Neutrophil (primary cell): Measurements from ENCODE around the gene SPG7.

ENCODE experiments used
- H3K27ac ChIP-seq: fragments of 200-600 bp; sonication (generic); 2 replicates; pipeline ENCODE4 v1.5.1; 2016; ENCODE audit warnings: mild to moderate bottlenecking, moderate library complexity
- H3K27me3 ChIP-seq: fragments of 200-600 bp; sonication (generic); 2 replicates; pipeline ENCODE4 v1.6.0; 2016; ENCODE audit warnings: mild to moderate bottlenecking
- H3K36me3 ChIP-seq: fragments of 200-600 bp; sonication (generic); 2 replicates; pipeline ENCODE4 v1.5.1; 2017
- H3K4me1 ChIP-seq, 2 experiments: fragments of 200-600 bp in 1 of 2; sonication (generic) in 1 of 2; 1 replicate in 1 of 2; 2 replicates in 1 of 2; pipeline versions ENCODE4 v1.5.1 to v1.6.1; 2013 to 2016; ENCODE audit warnings: low read depth in 1 of 2, low read length in 1 of 2, mild to moderate bottlenecking in 1 of 2, moderate library complexity in 1 of 2; ENCODE audit not compliant: control insufficient read depth in 1 of 2, insufficient read depth in 1 of 2
- H3K4me3 ChIP-seq, 2 experiments: fragments of 200-600 bp in 1 of 2; sonication (generic) in 1 of 2; 1 replicate in 1 of 2; 2 replicates in 1 of 2; pipeline ENCODE4 v1.5.1; 2013 to 2016; ENCODE audit warnings: low read depth in 1 of 2, low read length in 1 of 2, mild to moderate bottlenecking in 1 of 2, moderate library complexity in 1 of 2
- H3K9me3 ChIP-seq: fragments of 200-600 bp; sonication (generic); 2 replicates; pipeline ENCODE4 v1.5.1; 2016
- TF ChIP-seq, protein P1 (sequence below): fragments of 200-600 bp; sonication (generic); IDR thresholded peaks from 2 replicates; pipeline ENCODE4 v1.5.1; 2016; ENCODE audit warnings: antibody characterized with exemption

The SPG7 gene

DNA sequence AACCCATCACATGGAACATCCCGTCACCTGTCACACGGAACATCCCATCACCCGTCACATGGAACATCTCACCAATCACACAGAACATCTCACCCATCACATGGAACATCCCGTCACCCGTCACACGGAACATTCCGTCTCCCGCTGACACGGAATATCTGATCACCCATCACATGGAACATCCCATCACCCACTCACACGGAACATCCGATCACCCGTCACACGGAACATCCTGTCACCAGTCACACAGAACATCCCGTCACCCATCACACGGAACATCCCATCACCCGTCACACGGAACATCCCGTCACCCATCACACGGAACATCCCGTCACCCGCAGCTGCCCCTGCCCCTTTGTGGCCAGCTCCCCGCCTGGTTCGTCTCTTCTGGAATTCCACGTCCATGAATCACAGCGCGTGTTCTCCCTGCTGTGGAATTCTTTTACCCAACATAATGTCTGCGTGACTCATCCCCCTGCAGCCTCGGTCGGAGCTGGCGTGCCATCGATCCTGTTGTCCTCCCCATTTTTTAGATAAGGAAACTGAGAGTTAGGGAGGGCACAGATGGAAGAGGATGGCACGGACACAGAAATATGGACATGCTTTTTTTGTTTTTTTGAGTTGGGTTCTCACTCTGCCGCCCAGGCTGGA lies 73.0 kb downstream of the SPG7 start:
- Histone ChIP-seq H3K27me3 (peaks cover 27% of the 10 kb centered on the region), H3K4me1 (no peaks in the 10 kb centered on the region), H3K36me3 (no peaks in the 10 kb centered on the region), H3K9me3 (no peaks in the 10 kb centered on the region), H3K27ac (no peak overlapping the region), H3K4me3 (no peak overlapping the region)
- TF ChIP-seq, protein P1, sequence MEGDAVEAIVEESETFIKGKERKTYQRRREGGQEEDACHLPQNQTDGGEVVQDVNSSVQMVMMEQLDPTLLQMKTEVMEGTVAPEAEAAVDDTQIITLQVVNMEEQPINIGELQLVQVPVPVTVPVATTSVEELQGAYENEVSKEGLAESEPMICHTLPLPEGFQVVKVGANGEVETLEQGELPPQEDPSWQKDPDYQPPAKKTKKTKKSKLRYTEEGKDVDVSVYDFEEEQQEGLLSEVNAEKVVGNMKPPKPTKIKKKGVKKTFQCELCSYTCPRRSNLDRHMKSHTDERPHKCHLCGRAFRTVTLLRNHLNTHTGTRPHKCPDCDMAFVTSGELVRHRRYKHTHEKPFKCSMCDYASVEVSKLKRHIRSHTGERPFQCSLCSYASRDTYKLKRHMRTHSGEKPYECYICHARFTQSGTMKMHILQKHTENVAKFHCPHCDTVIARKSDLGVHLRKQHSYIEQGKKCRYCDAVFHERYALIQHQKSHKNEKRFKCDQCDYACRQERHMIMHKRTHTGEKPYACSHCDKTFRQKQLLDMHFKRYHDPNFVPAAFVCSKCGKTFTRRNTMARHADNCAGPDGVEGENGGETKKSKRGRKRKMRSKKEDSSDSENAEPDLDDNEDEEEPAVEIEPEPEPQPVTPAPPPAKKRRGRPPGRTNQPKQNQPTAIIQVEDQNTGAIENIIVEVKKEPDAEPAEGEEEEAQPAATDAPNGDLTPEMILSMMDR, result no peak

DNA sequence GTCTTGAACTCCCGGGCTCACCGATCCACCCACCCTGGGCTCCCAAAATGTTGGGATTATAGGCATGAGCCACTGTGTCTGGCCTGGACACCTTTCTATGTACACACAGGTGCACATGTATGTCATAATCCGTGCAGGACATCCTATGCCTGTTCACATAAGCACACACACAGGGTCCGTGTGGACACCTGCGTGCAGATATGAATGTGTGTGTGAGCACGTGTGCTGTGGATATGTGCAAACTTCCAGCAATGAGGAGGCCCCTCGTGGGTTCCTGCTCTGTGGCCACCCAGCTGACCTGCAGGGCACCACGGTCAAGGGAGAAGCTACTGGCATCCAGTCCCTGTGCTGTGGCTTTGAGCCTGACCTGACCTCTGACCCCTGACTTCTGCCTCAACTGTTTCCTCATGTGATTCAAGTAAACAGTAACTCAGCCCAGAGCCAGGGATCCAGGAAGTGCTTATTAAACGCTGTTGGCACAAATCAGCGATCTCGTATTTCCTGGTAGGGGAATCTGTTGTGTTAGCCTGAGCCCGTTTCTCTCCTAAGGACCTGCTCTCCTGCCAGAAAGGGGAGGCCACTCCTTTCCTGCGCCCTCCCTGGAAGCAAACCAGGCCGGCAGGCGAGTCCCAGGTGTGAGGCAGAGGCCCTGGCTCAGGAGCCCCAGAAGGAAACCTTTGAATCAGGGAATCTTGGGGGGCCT lies 73.8 kb downstream of the SPG7 start:
- no peak overlapping the region for H3K27ac ChIP-seq
- peaks cover 19% of the 10 kb centered on the region for H3K27me3 ChIP-seq
- TF ChIP-seq, protein P1, result no peak
- H3K36me3 ChIP-seq, result no peaks in the 10 kb centered on the region
- no peak overlapping the region for H3K4me3 ChIP-seq
- H3K4me1 ChIP-seq, result no peaks in the 10 kb centered on the region
- no peaks in the 10 kb centered on the region for H3K9me3 ChIP-seq

DNA sequence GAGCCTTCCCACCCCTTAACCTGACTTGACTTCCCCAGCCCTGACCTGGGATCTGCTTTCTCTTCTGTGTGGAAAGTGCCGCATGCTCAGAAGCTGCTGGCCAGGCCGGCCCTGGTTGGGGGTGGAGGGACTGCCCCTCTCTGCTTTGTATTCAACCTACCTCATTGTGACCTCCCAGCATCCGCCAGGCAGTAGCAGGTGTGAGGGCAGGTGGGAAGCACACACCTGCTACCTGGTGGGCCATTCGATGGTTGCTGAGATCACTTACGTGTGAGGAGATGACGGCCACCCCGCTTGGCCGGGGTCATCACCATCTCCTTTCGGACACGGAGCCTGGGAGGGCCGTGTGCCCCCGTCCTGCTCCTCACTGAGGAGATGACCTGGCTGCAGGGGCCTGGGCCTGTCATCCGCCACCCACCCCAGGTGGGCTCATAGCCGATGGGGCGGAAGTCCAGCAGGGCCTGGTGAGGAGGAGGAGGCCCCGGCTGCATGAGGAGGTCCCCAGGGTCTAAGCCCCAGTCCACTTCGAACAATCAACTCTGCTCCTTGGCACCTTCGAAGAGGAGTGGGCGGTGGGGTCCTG lies 74.5 kb downstream of the SPG7 start:
- TF ChIP-seq, protein P1, result no peak
- no peaks in the 10 kb centered on the region for H3K36me3 ChIP-seq
- peaks cover 12% of the 10 kb centered on the region for H3K27me3 ChIP-seq
- no peaks in the 10 kb centered on the region for H3K4me1 ChIP-seq
- H3K9me3 ChIP-seq, result no peaks in the 10 kb centered on the region
- no peak overlapping the region for H3K27ac ChIP-seq
- no peak overlapping the region for H3K4me3 ChIP-seq

DNA sequence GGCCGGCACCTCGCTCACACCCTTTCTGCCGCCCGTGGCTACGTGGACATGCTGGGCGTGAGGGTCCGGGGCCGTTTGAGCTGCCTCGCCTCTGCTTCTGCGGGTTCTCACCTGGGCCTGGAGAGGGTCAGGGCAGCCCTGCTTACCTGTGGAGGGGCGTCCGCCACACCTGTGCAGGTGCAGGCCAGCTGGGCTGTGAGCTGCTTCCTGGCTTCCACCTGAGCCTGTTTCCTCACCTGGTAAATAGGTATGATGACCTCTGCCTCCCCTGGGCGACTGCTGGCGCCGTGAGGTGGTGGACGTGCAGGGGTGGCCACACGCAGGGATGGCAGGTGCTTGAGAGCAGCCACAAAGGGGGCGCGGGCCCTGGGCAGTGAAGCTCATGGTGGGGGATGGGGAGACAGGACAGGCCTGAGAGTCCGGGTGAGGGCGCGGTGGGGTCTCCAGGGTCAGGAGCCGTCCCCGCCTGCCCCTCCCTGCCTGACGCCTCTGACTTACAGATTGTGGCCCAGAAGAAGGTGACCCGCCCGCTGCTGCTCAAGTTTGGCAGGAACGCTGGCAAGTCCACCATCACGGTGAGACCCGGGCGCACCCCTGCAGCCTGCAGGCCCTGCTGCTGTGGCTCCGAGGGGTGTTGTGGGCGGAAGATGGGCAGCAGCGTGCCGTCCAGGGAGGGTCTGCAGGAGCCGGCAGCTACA lies 75.1 kb downstream of the SPG7 start:
- H3K4me1 ChIP-seq, result no peaks in the 10 kb centered on the region
- H3K4me3 ChIP-seq, result no peak overlapping the region
- H3K27ac ChIP-seq, result no peak overlapping the region
- no peaks in the 10 kb centered on the region for H3K36me3 ChIP-seq
- peaks cover 7% of the 10 kb centered on the region for H3K27me3 ChIP-seq
- TF ChIP-seq, protein P1, result no peak
- H3K9me3 ChIP-seq, result no peaks in the 10 kb centered on the region

DNA sequence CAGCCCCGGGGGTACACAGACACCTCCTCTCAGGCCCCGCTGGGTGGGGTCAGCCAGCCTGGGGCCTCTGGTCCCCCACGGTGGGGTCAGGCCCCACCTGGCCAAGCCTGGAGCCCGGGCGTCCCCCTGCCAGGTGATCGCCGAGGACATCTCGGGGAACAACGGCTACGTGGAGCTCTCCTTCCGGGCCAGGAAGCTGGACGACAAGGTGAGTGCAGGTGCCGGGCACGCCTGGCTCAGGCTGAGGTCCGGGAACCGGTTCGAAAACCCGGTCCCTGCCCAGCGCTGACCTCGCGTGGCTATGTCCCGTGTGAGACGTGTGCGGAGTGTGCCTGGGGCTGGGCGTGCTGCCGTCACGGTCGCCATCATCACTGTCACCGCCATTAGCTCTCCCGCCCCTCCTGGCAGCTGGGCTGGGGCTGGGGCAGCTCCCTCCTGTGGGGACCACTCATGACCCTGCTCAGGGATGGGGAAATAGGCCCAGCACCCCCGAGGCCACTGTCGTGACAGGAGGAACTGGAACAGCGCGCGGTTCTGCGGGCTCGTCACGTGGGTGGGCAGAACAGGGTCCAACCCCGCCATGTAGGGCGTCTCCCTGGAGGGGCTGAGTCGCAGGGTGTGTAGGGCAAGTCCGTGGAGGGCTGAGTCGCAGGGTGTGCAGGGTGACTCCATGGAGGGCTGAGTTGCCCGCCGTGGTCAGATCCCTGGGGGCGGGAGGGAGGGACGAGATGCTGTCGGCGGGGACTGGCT lies 75.9 kb downstream of the SPG7 start:
- H3K27me3 ChIP-seq, result no peaks in the 10 kb centered on the region
- H3K27ac ChIP-seq, result no peak overlapping the region
- no peaks in the 10 kb centered on the region for H3K9me3 ChIP-seq
- no peaks in the 10 kb centered on the region for H3K4me1 ChIP-seq
- no peaks in the 10 kb centered on the region for H3K36me3 ChIP-seq
- no peak overlapping the region for H3K4me3 ChIP-seq
- TF ChIP-seq, protein P1, result no peak
